K562 (cell line): ENCODE results near the gene KSR2. TPM values are rescaled to one million over a fixed set of nuclear protein-coding genes. Genes with fewer than 3 reads are reported as not detected.

ENCODE experiments used
- ATAC-seq: fragments of 200-7000 bp; cut with Tn5 transposase; 3 replicates; pipeline ENCODE4 v1.9.1; 2020; ENCODE audit warnings: moderate library complexity
- BruUV-seq: library from RNA; stranded (reverse); fragments of 400-500 nt; replicated peaks from 2 replicates; lab custom pipeline; 2021; lab: Mats Ljungman, UMichigan
- CTCF ChIA-PET: fragments of 300-600 bp; formaldehyde crosslinking; extraction: SDS; loops from one replicate; lab custom pipeline; 2021; ENCODE audit warnings: low intra/inter-chr PET ratio; lab: Yijun Ruan, JAX
- POLR2A ChIA-PET: fragments of 300-600, 350-650 bp; sonication (Branson Sonifier 250); formaldehyde crosslinking; extraction: SDS; loops from one replicate; lab custom pipeline; 2021; ENCODE audit warnings: antibody characterized with exemption, inconsistent platforms; lab: Yijun Ruan, JAX
- DNase-seq, 4 experiments: peaks; one replicate each; pipeline versions ENCODE4 v3.0.0 to v3.0.0-alpha.2; 2011 to 2018; ENCODE audit warnings: low spot score in 3 of 4, mixed read lengths in 3 of 4; ENCODE audit errors: extremely low read depth in 1 of 4
- FAIRE-seq: peaks from 2 replicates; lab custom pipeline; 2011; peaks lifted over from hg19 to GRCh38; lab: Jason Lieb, UNC
- H2AFZ ChIP-seq: 2 replicates; pipeline ENCODE4 v1.6.0; 2011; ENCODE audit warnings: low read depth, low read length, control low read depth, inconsistent platforms
- H3K27ac ChIP-seq: fragments of 200-600 bp; 3 replicates; pipeline ENCODE4 v1.8.0; 2011; ENCODE audit warnings: low read depth, mild to moderate bottlenecking, control low read depth, inconsistent platforms, low read length, moderate library complexity, mixed read lengths; ENCODE audit errors: extremely low read depth
- H3K27me3 ChIP-seq, 2 experiments: fragments of 300-600 bp in 1 of 2; 2 replicates in 1 of 2; 3 replicates in 1 of 2; pipeline versions ENCODE4 v1.6.0 to v1.8.0; 2011; ENCODE audit warnings: inconsistent platforms in 2 of 2, low read length in 2 of 2, mild to moderate bottlenecking in 1 of 2, mixed read lengths in 1 of 2, moderate library complexity in 1 of 2; ENCODE audit not compliant: control insufficient read depth in 2 of 2, insufficient read depth in 2 of 2
- H3K36me3 ChIP-seq: fragments of 300-600 bp; 3 replicates; pipeline ENCODE4 v1.8.0; 2011; ENCODE audit warnings: mild to moderate bottlenecking, low read length, inconsistent platforms; ENCODE audit not compliant: control insufficient read depth, insufficient read depth
- H3K4me1 ChIP-seq, 2 experiments: fragments of 200-600 bp in 1 of 2; replicated peaks in 1 of 2; 2 replicates in 1 of 2; 3 replicates in 1 of 2; pipeline versions ENCODE4 v1.5.1 to v1.8.0; 2011; ENCODE audit warnings: inconsistent platforms in 2 of 2, low read length in 2 of 2, mild to moderate bottlenecking in 1 of 2, mixed read lengths in 1 of 2, moderate library complexity in 1 of 2; ENCODE audit not compliant: control insufficient read depth in 2 of 2, insufficient read depth in 2 of 2
- H3K4me2 ChIP-seq: 2 replicates; pipeline ENCODE4 v1.6.1; 2011; ENCODE audit warnings: low read length, control low read depth, inconsistent platforms, mixed read lengths; ENCODE audit not compliant: insufficient read depth
- H3K4me3 ChIP-seq: fragments of 200-600 bp; sonication (generic), shearing (Covaris generic); 2 replicates; pipeline ENCODE4 v1.5.1; 2016; ENCODE audit warnings: control low read depth, inconsistent platforms
- H3K79me2 ChIP-seq: fragments of 200-600 bp; 3 replicates; pipeline ENCODE4 v1.8.0; 2011; ENCODE audit warnings: low read length, inconsistent platforms; ENCODE audit not compliant: control insufficient read depth, insufficient read depth
- H3K9ac ChIP-seq, 2 experiments: 2 replicates each; pipeline versions ENCODE4 v1.6.0 to v1.6.1; 2011; ENCODE audit warnings: low read depth in 2 of 2, low read length in 2 of 2, control low read depth in 1 of 2, inconsistent platforms in 1 of 2, mild to moderate bottlenecking in 1 of 2, mixed read lengths in 1 of 2; ENCODE audit not compliant: insufficient read depth in 1 of 2
- H3K9me1 ChIP-seq: one replicate; pipeline ENCODE4 v1.6.0; 2011; ENCODE audit warnings: inconsistent platforms, mild to moderate bottlenecking, low read length, moderate library complexity; ENCODE audit not compliant: control insufficient read depth, insufficient read depth
- H3K9me3 ChIP-seq: replicated peaks from 2 replicates; pipeline ENCODE4 v1.5.1; 2011; ENCODE audit warnings: low read depth, low read length, inconsistent platforms; ENCODE audit not compliant: control insufficient read depth, insufficient read depth
- H4K20me1 ChIP-seq: replicated peaks from 2 replicates; pipeline ENCODE4 v1.6.1; 2011; ENCODE audit warnings: low read length, inconsistent platforms, mixed read lengths; ENCODE audit not compliant: control insufficient read depth, insufficient read depth
- ATF7 ChIP-seq: fragments of 450-650 bp; IDR thresholded peaks from 2 replicates; pipeline ENCODE4 v1.7.1; 2014; ENCODE audit warnings: mild to moderate bottlenecking, moderate library complexity
- FIP1L1 ChIP-seq: fragments of 200-400 bp; formaldehyde crosslinking; IDR thresholded peaks from 2 replicates; pipeline ENCODE4 v1.6.1; 2018; ENCODE audit warnings: mild to moderate bottlenecking, low read depth, low read length; ENCODE audit not compliant: poor library complexity, severe bottlenecking
- FOXP4 ChIP-seq: sonication (generic); formaldehyde crosslinking; IDR thresholded peaks from 2 replicates; pipeline ENCODE4 v1.8.0; 2022; ENCODE audit warnings: mild to moderate bottlenecking, missing genetic modification reagents, borderline replicate concordance
- HOXB6 ChIP-seq: fragments of 250-450 bp; sonication (Bioruptor Pico); IDR thresholded peaks from 2 replicates; pipeline ENCODE4 v1.5.1; 2022; ENCODE audit warnings: mild to moderate bottlenecking, borderline replicate concordance
- KDM1A ChIP-seq, 2 experiments: fragments of 450-650 bp; IDR thresholded peaks; 2 replicates each; pipeline ENCODE4 v1.6.1; 2016; ENCODE audit warnings: mild to moderate bottlenecking in 2 of 2
- LARP7 ChIP-seq: fragments of 450-650 bp; IDR thresholded peaks from 2 replicates; pipeline ENCODE4 v1.6.1; 2016
- MAFG ChIP-seq: fragments of 450-650 bp; conservative IDR thresholded peaks from 2 replicates; pipeline ENCODE4 v1.6.1; 2016; ENCODE audit warnings: missing genetic modification characterization, missing compliant biosample characterization
- NFXL1 ChIP-seq: fragments of 450-650 bp; formaldehyde crosslinking; IDR thresholded peaks from 2 replicates; pipeline ENCODE4 v1.4.0; 2021; ENCODE audit warnings: mild to moderate bottlenecking
- RNF219 ChIP-seq: fragments of 250-450 bp; sonication (Bioruptor Pico); IDR thresholded peaks from 2 replicates; pipeline ENCODE4 v1.5.0; 2022; ENCODE audit warnings: mild to moderate bottlenecking
- SMAD2 ChIP-seq: fragments of 150-350 bp; IDR thresholded peaks from 2 replicates; pipeline ENCODE4 v1.6.1; 2014; ENCODE audit warnings: low read depth, mild to moderate bottlenecking, low read length
- SNIP1 ChIP-seq: fragments of 450-650 bp; IDR thresholded peaks from 2 replicates; pipeline ENCODE4 v1.7.1; 2017; ENCODE audit warnings: low read depth, mild to moderate bottlenecking
- SRSF1 ChIP-seq: fragments of 200-400 bp; formaldehyde crosslinking; IDR thresholded peaks from 2 replicates; pipeline ENCODE4 v1.6.1; 2017; ENCODE audit warnings: mild to moderate bottlenecking, low read depth, low read length, moderate library complexity
- ZC3H4 ChIP-seq: sonication (generic); formaldehyde crosslinking; IDR thresholded peaks from 2 replicates; pipeline ENCODE4 v1.9.0; 2021; ENCODE audit warnings: missing genetic modification reagents, borderline replicate concordance
- ZFPM2 ChIP-seq: fragments of 250-450 bp; sonication (Bioruptor Pico); IDR thresholded peaks from 2 replicates; pipeline ENCODE4 v1.5.1; 2022; ENCODE audit warnings: mild to moderate bottlenecking
- ZNF239 ChIP-seq: fragments of 250-450 bp; sonication (Bioruptor Pico); IDR thresholded peaks from 2 replicates; pipeline ENCODE4 v1.4.0; 2020; ENCODE audit warnings: mild to moderate bottlenecking
- ZNF280A ChIP-seq: fragments of 450-650 bp; IDR thresholded peaks from 2 replicates; pipeline ENCODE4 v1.6.1; 2018; ENCODE audit warnings: mild to moderate bottlenecking, low read depth; ENCODE audit not compliant: partially characterized antibody
- ZNF785 ChIP-seq: fragments of 250-450 bp; sonication (Bioruptor Pico); IDR thresholded peaks from 2 replicates; pipeline ENCODE4 v1.4.0; 2020; ENCODE audit warnings: mild to moderate bottlenecking
- WGBS: fragments of 100-300 bp; shearing (Covaris generic); methylation state at CpG from one replicate; pipeline ENCODE4 v1.1.6; 2016; ENCODE audit warnings: low coverage, mixed read lengths; ENCODE audit not compliant: insufficient coverage; ENCODE audit errors: missing lambda C conversion rate; 5-methylcytosine and 5-hydroxymethylcytosine counted together
- in situ Hi-C: fragments of 300-500 bp; cut with MboI; formaldehyde crosslinking; loops from 4 replicates; pipeline ENCODE4 v1.15.0; 2018; ENCODE audit warnings: inconsistent platforms, mixed read lengths
- intact Hi-C: fragments of 100-400 bp; cut with micrococcal nuclease; formaldehyde crosslinking; loops from 2 replicates; pipeline ENCODE4 v1.14.2; 2022
- polyA plus RNA-seq, 8 experiments: library from polyadenylated mRNA; depleted of rRNA in 4 of 8; stranded (reverse) in 5 of 8; unstranded in 3 of 8; fragments of >200 nt; fragmentation: Nextera tagmentation in 2 of 8; fragmentation: Illumina TruSeq in 1 of 8; extraction: Ambion mirVana in 2 of 8; extraction: Trizol in 1 of 8; gene quantifications; 2 replicates each; pipeline versions ENCODE4 v1.2.1 to v1.2.3, GENCODE V29; 2011 to 2014; ENCODE audit warnings: inconsistent platforms in 1 of 8, missing spikeins in 1 of 8
- total RNA-seq, 7 experiments: library from RNA; depleted of rRNA in 6 of 7; stranded (reverse); fragments of >200 nt in 6 of 7; fragmentation: Illumina TruSeq in 2 of 7; extraction: Trizol in 2 of 7; gene quantifications; 2 replicates each; pipeline versions ENCODE4 v1.2.1 to v1.2.3, GENCODE V29; 2011 to 2021; ENCODE audit warnings: low replicate concordance in 1 of 7

KSR2 gene
- total and polyA plus RNA-seq, 9 of the 15 experiments (the other 6 are each of a cell fraction or from before 2014, with no cell fraction given), result not detected

GRCh38 chr12:117884161-117884560 lies 84.6 kb downstream of the KSR2 start:
- WGBS, result 0% methylated on average over 3 of the region's 3 CpGs
- Histone ChIP-seq H3K4me2 (no peak overlapping the region), H3K9ac (no peak overlapping the region), H2AFZ (no peak overlapping the region), H3K4me1 (no peaks in the 10 kb centered on the region), H3K36me3 (no peaks in the 10 kb centered on the region), H3K27ac (no peak overlapping the region), H3K9me3 (no peaks in the 10 kb centered on the region), H3K4me3 (no peak overlapping the region), H3K27me3 (peaks cover 0 to 6% of the 10 kb centered on the region in 2 experiments; a peak in 2 of 5 replicates), H3K79me2 (no peaks in the 10 kb centered on the region), H3K9me1 (peaks cover 4% of the 10 kb centered on the region), H4K20me1 (no peaks in the 10 kb centered on the region)
- ATAC-seq (no peak), DNase-seq (no peak), FAIRE-seq (no peak)
- in situ Hi-C loops (no loop called here), intact Hi-C loops (no loop called here)
- TF ChIP-seq ATF7 (no peak), SRSF1 (no peak), FIP1L1 (no peak), SNIP1 (no peak), FOXP4 (CRISPR knock-in tag) (no peak), RNF219 (CRISPR knock-in tag) (no peak), HOXB6 (no peak), LARP7 (no peak), NFXL1 (CRISPR knock-in tag) (no peak), ZNF280A (no peak), MAFG (tag) (no peak), ZC3H4 (CRISPR knock-in tag) (no peak), KDM1A (IDR thresholded peaks at IDR 0.05) (no peak), ZNF239 (CRISPR knock-in tag) (no peak), ZNF785 (CRISPR knock-in tag) (no peak), SMAD2 (no peak), ZFPM2 (CRISPR knock-in tag) (no peak)
- BruUV-seq, result no TSS peak
- CTCF ChIA-PET, result no interaction called here
- POLR2A ChIA-PET, result no interaction called here
